ENCODE results near the gene ACTR3C. TPM values are rescaled to one million over a fixed set of nuclear protein-coding genes. Genes with fewer than 3 reads are reported as not detected.

The ACTR3C gene
- total RNA-seq, 2 donors from 2014 or later, result 0.92 TPM; not detected in 1

GRCh38 chr7:150338166-150338829 is 15.0 kb upstream of the ACTR3C start:
- WGBS, 2 experiments (ENCODE audit: insufficient coverage in 1 of 2, insufficient read length in 1 of 2), result 90 to 93% methylated on average over 8 to 11 of the region's 11 CpGs
- Mint-ChIP-seq H3K4me1 (peaks cover 32% of the 10 kb centered on the region), H3K9me3 (peaks cover under 1% of the 10 kb centered on the region), H3K27me3 (ENCODE audit: insufficient read depth) (peaks cover 34% of the 10 kb centered on the region), H3K27ac (no peak overlapping the region), H3K36me3 (ENCODE audit: low read depth) (peaks cover 6% of the 10 kb centered on the region), H3K4me3 (no peak overlapping the region)
- H3K9ac ChIP-seq (ENCODE audit: extremely low read depth, low read length, poor library complexity, severe bottlenecking), result no peak overlapping the region
- no peaks in the 10 kb centered on the region for H3K9me3 ChIP-seq (ENCODE audit: control insufficient read depth, low read length)
- peaks cover 22% of the 10 kb centered on the region for H3K27me3 ChIP-seq (ENCODE audit: control insufficient read depth, insufficient read depth, low read length, poor library complexity, severe bottlenecking)
- H3K4me3 ChIP-seq (ENCODE audit: low read length), result no peak overlapping the region
- H3K36me3 ChIP-seq (ENCODE audit: control insufficient read depth, insufficient read depth, low read length), result no peaks in the 10 kb centered on the region
- peak overlapping the region; percentile 24 for H3K27ac ChIP-seq (ENCODE audit: low read depth, low read length)
- DNase-seq, result no peak
- peaks cover 5% of the 10 kb centered on the region for H3K4me1 ChIP-seq (ENCODE audit: control insufficient read depth, insufficient read depth, low read length)
- TF ChIP-seq, protein P1, sequence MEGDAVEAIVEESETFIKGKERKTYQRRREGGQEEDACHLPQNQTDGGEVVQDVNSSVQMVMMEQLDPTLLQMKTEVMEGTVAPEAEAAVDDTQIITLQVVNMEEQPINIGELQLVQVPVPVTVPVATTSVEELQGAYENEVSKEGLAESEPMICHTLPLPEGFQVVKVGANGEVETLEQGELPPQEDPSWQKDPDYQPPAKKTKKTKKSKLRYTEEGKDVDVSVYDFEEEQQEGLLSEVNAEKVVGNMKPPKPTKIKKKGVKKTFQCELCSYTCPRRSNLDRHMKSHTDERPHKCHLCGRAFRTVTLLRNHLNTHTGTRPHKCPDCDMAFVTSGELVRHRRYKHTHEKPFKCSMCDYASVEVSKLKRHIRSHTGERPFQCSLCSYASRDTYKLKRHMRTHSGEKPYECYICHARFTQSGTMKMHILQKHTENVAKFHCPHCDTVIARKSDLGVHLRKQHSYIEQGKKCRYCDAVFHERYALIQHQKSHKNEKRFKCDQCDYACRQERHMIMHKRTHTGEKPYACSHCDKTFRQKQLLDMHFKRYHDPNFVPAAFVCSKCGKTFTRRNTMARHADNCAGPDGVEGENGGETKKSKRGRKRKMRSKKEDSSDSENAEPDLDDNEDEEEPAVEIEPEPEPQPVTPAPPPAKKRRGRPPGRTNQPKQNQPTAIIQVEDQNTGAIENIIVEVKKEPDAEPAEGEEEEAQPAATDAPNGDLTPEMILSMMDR (conservative IDR thresholded peaks at IDR 0.05), result no peak

GRCh38 chr7:150337659-150338081 is 14.3 kb upstream of the ACTR3C start:
- TF ChIP-seq, protein P1 (conservative IDR thresholded peaks at IDR 0.05), result no peak
- peak overlapping the region; percentile 44 for H3K27ac Mint-ChIP-seq
- Histone ChIP-seq H3K4me3 (ENCODE audit: low read length) (no peak overlapping the region), H3K9me3 (ENCODE audit: control insufficient read depth, low read length) (no peaks in the 10 kb centered on the region), H3K36me3 (ENCODE audit: control insufficient read depth, insufficient read depth, low read length) (no peaks in the 10 kb centered on the region), H3K27ac (ENCODE audit: low read depth, low read length) (no peak overlapping the region), H3K4me1 (ENCODE audit: control insufficient read depth, insufficient read depth, low read length) (peaks cover 5% of the 10 kb centered on the region), H3K27me3 (ENCODE audit: control insufficient read depth, insufficient read depth, low read length, poor library complexity, severe bottlenecking) (peaks cover 16% of the 10 kb centered on the region), H3K9ac (ENCODE audit: extremely low read depth, low read length, poor library complexity, severe bottlenecking) (no peak overlapping the region)
- H3K4me3 Mint-ChIP-seq, result no peak overlapping the region
- no peak for DNase-seq
- H3K9me3 Mint-ChIP-seq, result no peaks in the 10 kb centered on the region
- WGBS, 2 experiments (ENCODE audit: insufficient coverage in 1 of 2, insufficient read length in 1 of 2), result 91 to 96% methylated on average over 4 to 6 of the region's 6 CpGs
- H3K27me3 Mint-ChIP-seq (ENCODE audit: insufficient read depth), result peaks cover 27% of the 10 kb centered on the region
- peaks cover 6% of the 10 kb centered on the region for H3K36me3 Mint-ChIP-seq (ENCODE audit: low read depth)
- peaks cover 32% of the 10 kb centered on the region for H3K4me1 Mint-ChIP-seq

DNA sequence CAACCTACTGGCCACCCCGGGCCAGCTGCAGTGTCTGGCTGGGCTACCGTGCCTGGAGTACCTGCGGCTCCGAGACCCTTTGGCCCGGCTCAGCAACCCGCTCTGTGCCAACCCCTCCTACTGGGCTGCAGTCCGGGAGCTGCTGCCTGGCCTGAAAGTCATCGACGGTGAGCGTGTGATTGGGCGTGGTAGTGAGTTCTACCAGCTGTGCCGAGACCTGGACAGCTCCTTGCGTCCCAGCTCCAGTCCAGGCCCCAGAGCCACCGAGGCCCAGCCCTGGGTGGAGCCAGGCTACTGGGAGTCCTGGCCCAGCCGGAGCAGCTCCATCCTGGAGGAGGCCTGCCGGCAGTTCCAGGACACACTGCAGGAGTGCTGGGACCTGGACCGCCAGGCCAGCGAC is 13.8 kb upstream of the ACTR3C start:
- Histone ChIP-seq H3K27me3 (ENCODE audit: control insufficient read depth, insufficient read depth, low read length, poor library complexity, severe bottlenecking) (peaks cover 11% of the 10 kb centered on the region), H3K4me3 (ENCODE audit: low read length) (no peak overlapping the region), H3K4me1 (ENCODE audit: control insufficient read depth, insufficient read depth, low read length) (peaks cover 4% of the 10 kb centered on the region), H3K9ac (ENCODE audit: extremely low read depth, low read length, poor library complexity, severe bottlenecking) (no peak overlapping the region), H3K36me3 (ENCODE audit: control insufficient read depth, insufficient read depth, low read length) (no peaks in the 10 kb centered on the region), H3K9me3 (ENCODE audit: control insufficient read depth, low read length) (no peaks in the 10 kb centered on the region), H3K27ac (ENCODE audit: low read depth, low read length) (no peak overlapping the region)
- Mint-ChIP-seq H3K4me1 (peaks cover 30% of the 10 kb centered on the region), H3K4me3 (no peak overlapping the region), H3K9me3 (no peaks in the 10 kb centered on the region), H3K27me3 (ENCODE audit: insufficient read depth) (peaks cover 22% of the 10 kb centered on the region), H3K27ac (no peak overlapping the region), H3K36me3 (ENCODE audit: low read depth) (peaks cover 6% of the 10 kb centered on the region)
- WGBS, 2 experiments (ENCODE audit: insufficient coverage in 1 of 2, insufficient read length in 1 of 2), result 94 to 97% methylated on average over 12 to 18 of the region's 18 CpGs
- TF ChIP-seq, protein P1 (conservative IDR thresholded peaks at IDR 0.05), result no peak
- no peak for DNase-seq

Measured in endodermal cell (in vitro differentiated cells).